ENCODE measurements around the gene NELFA. TPM values are rescaled to one million over a fixed set of nuclear protein-coding genes. Genes with fewer than 3 reads are reported as not detected.

Gene NELFA
- total RNA-seq, 1 donor from 2014 or later, result 55.2 TPM

GRCh38 chr4:1985780-1986577 is 22.8 kb downstream of the NELFA start:
- no peak overlapping the region for H3K27ac Mint-ChIP-seq (ENCODE audit: unreplicated experiment)

GRCh38 chr4:1985294-1985693 is 23.5 kb downstream of the NELFA start:
- Mint-ChIP-seq H3K4me3 (peak overlapping the region; percentile 61), H3K27me3 (ENCODE audit: low read depth) (peaks cover 3% of the 10 kb centered on the region), H3K36me3 (ENCODE audit: low read depth) (peaks cover 6% of the 10 kb centered on the region), H3K4me1 (no peaks in the 10 kb centered on the region), H3K27ac (ENCODE audit: unreplicated experiment) (no peak overlapping the region), H3K9me3 (no peaks in the 10 kb centered on the region)
- no peak for TF ChIP-seq CTCF (conservative IDR thresholded peaks at IDR 0.05)
- DNase-seq (ENCODE audit: low read depth, low spot score), result no peak

More at GRCh38 chr4:1985780-1986577, 22.8 kb downstream of the NELFA start:
- Mint-ChIP-seq H3K9me3 (no peaks in the 10 kb centered on the region), H3K27me3 (ENCODE audit: low read depth) (peaks cover 3% of the 10 kb centered on the region), H3K36me3 (ENCODE audit: low read depth) (peaks cover 11% of the 10 kb centered on the region), H3K4me1 (no peaks in the 10 kb centered on the region), H3K4me3 (peak overlapping the region; percentile 54)
- no peak for DNase-seq (ENCODE audit: low read depth, low spot score)
- TF ChIP-seq CTCF (conservative IDR thresholded peaks at IDR 0.05), result no peak

GRCh38 chr4:1984406-1985191 is 24.2 kb downstream of the NELFA start:
- H3K36me3 Mint-ChIP-seq (ENCODE audit: low read depth), result peaks cover 9% of the 10 kb centered on the region
- no peaks in the 10 kb centered on the region for H3K4me1 Mint-ChIP-seq
- H3K9me3 Mint-ChIP-seq, result no peaks in the 10 kb centered on the region
- no peak overlapping the region for H3K27ac Mint-ChIP-seq (ENCODE audit: unreplicated experiment)
- peak overlapping the region; percentile 61 for H3K4me3 Mint-ChIP-seq
- no peak for DNase-seq (ENCODE audit: low read depth, low spot score)
- peaks cover 7% of the 10 kb centered on the region for H3K27me3 Mint-ChIP-seq (ENCODE audit: low read depth)
- no peak for TF ChIP-seq CTCF (conservative IDR thresholded peaks at IDR 0.05)

- peaks cover 10% of the 10 kb centered on the region for H3K27me3 Mint-ChIP-seq (ENCODE audit: low read depth)
- no peak overlapping the region for H3K4me3 Mint-ChIP-seq
- H3K9me3 Mint-ChIP-seq, result no peaks in the 10 kb centered on the region
- H3K36me3 Mint-ChIP-seq (ENCODE audit: low read depth), result peaks cover 15% of the 10 kb centered on the region
- no peak for TF ChIP-seq CTCF (conservative IDR thresholded peaks at IDR 0.05)
- no peak overlapping the region for H3K27ac Mint-ChIP-seq (ENCODE audit: unreplicated experiment)
- DNase-seq (ENCODE audit: low read depth, low spot score), result no peak
- H3K4me1 Mint-ChIP-seq, result no peaks in the 10 kb centered on the region
Measured at GRCh38 chr4:1983846-1984405, 24.8 kb downstream of the NELFA start.

- peaks cover 18% of the 10 kb centered on the region for H3K36me3 Mint-ChIP-seq (ENCODE audit: low read depth)
- H3K27me3 Mint-ChIP-seq (ENCODE audit: low read depth), result peaks cover 10% of the 10 kb centered on the region
- no peak overlapping the region for H3K27ac Mint-ChIP-seq (ENCODE audit: unreplicated experiment)
- H3K4me3 Mint-ChIP-seq, result peak overlapping the region; percentile 70
- no peak for DNase-seq (ENCODE audit: low read depth, low spot score)
- TF ChIP-seq CTCF (conservative IDR thresholded peaks at IDR 0.05), result no peak
- H3K4me1 Mint-ChIP-seq, result no peaks in the 10 kb centered on the region
- H3K9me3 Mint-ChIP-seq, result no peaks in the 10 kb centered on the region
Measured at GRCh38 chr4:1983053-1983845, 25.5 kb downstream of the NELFA start.
